ENCODE data around the gene VAMP8. TPM values are rescaled to one million over a fixed set of nuclear protein-coding genes. Genes with fewer than 3 reads are reported as not detected.
A peak's percentile ranks its signal among the peaks of the same experiment; 100 is the strongest.
"Not testable (repeated sequence)": the region's sequence is repeated elsewhere in the genome, so short reads cannot be mapped to it uniquely, and the experiment has no call there.

Gene VAMP8
- total RNA-seq, 1 donor from 2014 or later = 8.2 TPM

GRCh38 chr2:85579266-85579935 is 2.0 kb downstream of the VAMP8 start:
- DNase-seq = no peak

DNA sequence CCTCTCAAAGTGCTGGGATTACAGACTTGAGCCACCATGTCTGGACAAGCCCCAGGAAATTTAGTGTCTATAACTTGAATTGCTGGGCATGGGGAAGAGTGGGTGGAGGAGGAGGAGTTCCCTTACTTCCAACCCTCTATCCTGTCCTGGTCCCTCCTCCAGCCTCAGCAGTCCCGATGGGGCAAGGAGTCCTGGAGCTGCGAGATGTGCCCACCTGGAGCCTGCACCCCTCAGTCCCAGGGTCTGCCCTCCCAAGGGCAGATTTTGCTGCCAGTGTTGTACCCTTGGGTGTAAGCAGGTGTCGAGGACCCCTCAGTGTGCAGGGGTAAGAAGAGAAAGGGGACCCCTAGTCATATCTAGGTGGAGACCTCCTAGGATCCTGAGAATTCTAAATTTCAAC is 2.8 kb downstream of the VAMP8 start:
- no peak for DNase-seq

DNA sequence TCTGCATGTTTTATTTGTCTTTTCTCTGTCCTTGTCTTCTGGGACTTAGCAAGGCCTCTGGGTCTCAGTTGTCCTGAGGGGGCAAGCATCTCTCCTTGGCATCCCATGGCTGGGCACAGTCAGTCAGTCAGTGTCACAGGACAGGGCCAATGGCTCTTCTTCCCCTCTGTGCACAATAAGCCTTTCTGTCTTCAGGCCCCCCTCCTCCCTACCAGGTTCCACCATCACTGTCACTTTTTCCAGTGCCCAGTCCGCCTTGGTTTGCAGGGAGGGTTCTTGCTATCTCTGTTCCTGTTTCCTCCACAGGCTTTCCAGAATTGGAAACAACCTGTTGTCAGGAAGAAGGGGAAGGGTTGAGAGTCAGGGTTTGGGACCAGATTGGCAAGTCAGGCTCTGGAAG is 5.1 kb downstream of the VAMP8 start:
- no peak for DNase-seq

GRCh38 chr2:85583667-85584353 is 6.4 kb downstream of the VAMP8 start:
- no peak for DNase-seq

- DNase-seq = no peak
Observed at GRCh38 chr2:85584354-85584856, 7.0 kb downstream of the VAMP8 start, which contains the start of gene VAMP5. VAMP5 (plus strand) TSS chr2:85584431; CDS start chr2:85584491, 60 bp downstream.

- DNase-seq = no peak
Observed at GRCh38 chr2:85584857-85585780, 7.7 kb downstream of the VAMP8 start.

- DNase-seq = no peak
Observed at GRCh38 chr2:85585781-85586105, 8.4 kb downstream of the VAMP8 start.

DNA sequence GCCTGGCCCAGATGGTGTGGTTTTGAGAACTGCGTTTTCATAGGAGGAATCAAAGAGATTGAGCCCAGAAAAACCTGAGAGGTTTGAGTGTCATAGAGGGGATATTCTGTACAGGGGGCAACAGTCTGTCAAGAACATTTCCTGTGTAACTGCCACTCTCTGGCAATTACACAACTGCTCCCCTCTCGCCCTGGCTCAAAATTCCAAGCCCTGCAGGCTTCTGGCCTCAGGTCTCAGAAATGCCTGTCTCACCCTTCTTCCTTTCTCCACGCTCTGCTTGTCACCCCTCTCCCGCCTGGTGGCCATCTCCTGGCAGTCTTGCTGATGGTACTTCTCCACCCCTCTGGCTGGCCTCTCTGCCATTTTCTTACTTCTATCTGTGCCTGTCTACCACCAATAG is 10.8 kb downstream of the VAMP8 start:
- no peak for DNase-seq

- no peak for DNase-seq
Observed at GRCh38 chr2:85588645-85589044, 11.3 kb downstream of the VAMP8 start.

GRCh38 chr2:85589181-85589580 is 11.8 kb downstream of the VAMP8 start:
- no peak for DNase-seq

DNA sequence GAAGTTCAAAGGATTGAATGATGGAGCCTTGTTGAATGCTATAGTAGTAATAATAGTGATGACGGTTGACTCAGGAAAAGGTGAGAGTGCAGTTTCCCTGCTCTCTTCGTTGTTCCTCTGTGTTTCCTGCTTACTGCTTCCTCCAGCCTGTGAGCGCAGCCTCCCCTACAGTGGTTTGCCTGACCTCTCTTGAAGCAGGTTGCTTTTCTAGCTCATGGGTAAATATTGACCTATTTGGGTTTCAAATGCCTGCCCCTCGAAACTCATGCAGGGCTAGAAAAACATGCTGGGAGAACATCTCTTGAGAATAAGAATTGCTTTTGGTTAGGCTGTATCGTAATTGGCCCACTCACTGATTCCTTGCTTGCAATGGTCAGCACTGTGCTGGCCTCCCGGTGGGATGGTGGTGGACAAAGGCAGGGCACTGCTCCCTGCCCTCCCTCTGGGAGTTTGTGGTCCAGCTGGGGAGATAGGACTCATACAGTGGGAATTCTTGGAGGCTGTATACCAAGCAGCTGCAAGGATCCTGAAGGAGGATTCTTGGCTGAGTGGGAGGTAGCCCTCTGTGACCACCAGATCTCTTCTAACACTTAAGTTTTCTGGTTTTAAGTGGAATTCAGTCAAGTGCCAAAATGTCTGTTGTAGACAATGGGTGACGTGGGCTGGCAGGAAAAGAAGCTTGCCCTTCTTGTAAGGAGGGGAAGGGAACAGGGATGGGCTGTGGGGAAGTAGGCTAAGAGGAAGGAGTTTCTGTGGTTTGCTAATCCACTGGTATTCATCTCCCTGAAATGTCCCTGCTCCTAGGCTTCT is 12.8 kb downstream of the VAMP8 start:
- DNase-seq = no peak

- no peak for DNase-seq
Observed at GRCh38 chr2:85590950-85591349, 13.6 kb downstream of the VAMP8 start.

GRCh38 chr2:85591563-85591962 is 14.2 kb downstream of the VAMP8 start:
- DNase-seq = no peak

GRCh38 chr2:85592299-85592698 is 14.9 kb downstream of the VAMP8 start:
- DNase-seq = not testable (repeated sequence)

GRCh38 chr2:85593023-85593422 is 15.6 kb downstream of the VAMP8 start:
- DNase-seq = no peak

DNA sequence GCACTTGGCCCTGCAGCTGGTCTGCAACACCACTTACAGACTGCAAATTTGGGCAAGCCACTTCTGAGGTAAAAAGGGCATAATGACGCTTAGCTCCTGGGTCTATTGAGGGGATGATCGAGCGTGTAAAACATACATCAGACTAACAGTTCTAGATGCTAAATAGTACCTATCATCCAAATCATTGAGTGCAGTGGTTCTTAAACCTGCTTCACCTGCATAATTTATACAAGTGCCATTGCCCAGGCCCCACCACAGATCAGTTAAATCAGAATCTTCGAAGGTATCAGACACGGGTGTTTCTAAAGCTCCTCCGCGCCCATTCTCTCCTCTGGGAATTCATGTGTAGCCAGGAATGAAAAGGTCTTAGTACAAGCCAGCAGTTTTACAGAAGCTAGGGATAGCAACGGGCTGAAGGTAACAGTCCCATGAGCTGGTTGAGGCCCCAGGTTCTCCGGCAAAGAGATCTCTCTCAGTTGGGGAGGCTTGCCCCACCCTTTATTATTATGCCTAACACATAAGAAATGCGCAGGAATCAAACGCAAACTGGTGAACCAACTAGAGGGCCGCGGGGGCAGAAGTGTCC is 17.4 kb downstream of the VAMP8 start:
- no peak for DNase-seq

DNA sequence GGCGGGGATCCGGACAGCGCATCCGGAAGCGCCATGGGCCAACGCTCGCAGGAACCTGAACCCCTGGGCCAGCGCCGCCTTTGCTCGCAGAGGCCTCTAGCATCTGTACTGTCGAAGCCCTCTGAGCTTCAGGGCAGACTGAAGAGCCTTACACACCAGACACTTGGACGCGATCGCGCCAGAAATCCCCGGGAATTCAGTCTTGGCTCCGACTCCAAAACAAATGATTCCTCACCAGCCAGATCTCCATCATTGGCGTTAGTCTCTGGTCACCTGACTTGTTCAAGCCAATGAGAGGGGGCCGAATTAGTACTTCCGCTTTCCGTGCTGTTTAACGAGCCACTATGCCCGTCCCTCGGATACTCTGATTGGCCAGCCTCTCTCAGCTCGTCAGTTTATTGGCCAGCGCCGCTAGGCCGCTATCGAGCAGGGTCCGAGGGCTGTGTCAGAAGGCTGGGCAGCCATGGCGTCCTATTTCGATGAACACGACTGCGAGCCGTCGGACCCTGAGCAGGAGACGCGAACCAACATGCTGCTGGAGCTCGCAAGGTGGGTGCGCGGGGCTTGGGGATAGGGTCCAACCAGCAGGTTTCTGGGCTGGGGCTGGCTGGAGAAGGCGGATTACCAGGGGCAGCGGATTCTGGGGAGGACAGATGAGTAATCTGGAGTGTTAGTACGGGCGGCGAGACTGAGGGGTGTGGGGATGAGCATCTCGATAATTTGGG is 18.1 kb downstream of the VAMP8 start, which contains the start of gene RNF181:
RNF181 (plus strand) TSS at position 445 of the 725 bp plus-strand sequence; CDS start at position 464, 19 bp downstream.
- peak; percentile 99 for DNase-seq

GRCh38 chr2:85596026-85596333 is 18.6 kb downstream of the VAMP8 start:
- no peak for DNase-seq

DNA sequence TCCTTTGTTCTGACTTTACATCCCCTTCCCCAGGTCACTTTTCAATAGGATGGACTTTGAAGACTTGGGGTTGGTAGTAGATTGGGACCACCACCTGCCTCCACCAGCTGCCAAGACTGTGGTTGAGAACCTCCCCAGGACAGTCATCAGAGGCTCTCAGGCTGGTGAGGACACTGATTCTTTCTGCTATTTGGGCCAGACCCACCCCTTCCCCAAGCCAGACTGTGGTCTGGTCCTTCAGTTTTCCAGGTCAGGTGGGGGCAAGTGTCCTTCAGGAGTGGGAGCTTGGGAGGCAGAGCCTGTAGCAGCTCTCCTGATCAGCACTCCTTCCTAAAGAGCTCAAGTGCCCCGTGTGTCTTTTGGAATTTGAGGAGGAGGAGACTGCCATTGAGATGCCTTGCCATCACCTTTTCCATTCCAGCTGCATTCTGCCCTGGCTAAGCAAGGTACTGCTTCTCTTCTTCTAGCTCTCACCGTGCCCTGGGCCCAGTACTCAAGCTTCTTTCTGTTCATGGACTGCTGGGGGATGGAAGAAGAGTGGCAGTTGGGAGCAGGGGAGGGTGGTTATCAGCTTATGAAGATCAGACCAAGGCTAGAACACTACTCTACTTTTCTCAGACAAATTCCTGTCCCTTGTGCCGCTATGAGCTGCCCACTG is 19.2 kb downstream of the VAMP8 start:
- no peak for DNase-seq

DNA sequence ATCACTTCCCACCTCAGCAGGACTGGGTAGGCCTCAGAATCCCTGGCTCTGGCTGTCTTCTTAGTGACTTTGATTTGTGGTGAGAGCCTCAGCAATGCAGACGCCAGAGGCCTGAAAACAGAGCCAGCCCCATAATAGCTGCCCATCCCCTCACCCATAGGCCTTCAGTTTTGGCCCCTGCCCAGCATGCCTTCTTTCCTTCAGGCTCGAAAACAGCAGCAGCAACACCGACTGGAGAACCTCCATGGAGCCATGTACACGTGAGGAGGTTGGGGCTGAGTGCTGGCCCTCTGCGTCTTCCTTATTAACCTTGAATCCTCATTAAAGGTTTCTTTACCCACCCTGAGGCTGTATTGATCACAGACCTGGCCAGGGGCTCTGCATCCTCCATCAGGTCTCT is 19.9 kb downstream of the VAMP8 start:
- DNase-seq = no peak

Measured in tongue (tissue), 2 donors.